SU-DHL-6 (cell line): ENCODE measurements around the gene SRD5A1.

Source experiments
- H2AFZ ChIP-seq: fragments of 200-600 bp; sonication (generic); 2 replicates; pipeline ENCODE4 v1.6.1; 2014; ENCODE audit warnings: low read depth, mild to moderate bottlenecking, moderate library complexity, mixed read lengths, antibody characterized with exemption, low read length; ENCODE audit not compliant: severe bottlenecking
- H3F3A ChIP-seq: fragments of 200-600 bp; shearing (Covaris generic); 2 replicates; pipeline ENCODE4 v1.6.0; 2016; ENCODE audit warnings: antibody characterized with exemption, mild to moderate bottlenecking; ENCODE audit not compliant: insufficient read depth
- H3K27ac ChIP-seq: fragments of 200-600 bp; sonication (generic); 2 replicates; pipeline ENCODE4 v1.5.1; 2016; ENCODE audit warnings: low read depth, mild to moderate bottlenecking, low read length, moderate library complexity, mixed read lengths
- H3K27me3 ChIP-seq: fragments of 200-600 bp; sonication (generic), shearing (Covaris generic); 2 replicates; pipeline ENCODE4 v1.6.0; 2014; ENCODE audit warnings: mild to moderate bottlenecking, low read length
- H3K36me3 ChIP-seq: fragments of 200-600 bp; sonication (generic); 2 replicates; pipeline ENCODE4 v1.6.1; 2014; ENCODE audit warnings: mild to moderate bottlenecking, low read length, mixed read lengths
- H3K4me2 ChIP-seq: fragments of 300-600, 200-600 bp; shearing (Covaris generic), sonication (generic); 2 replicates; pipeline ENCODE4 v1.6.0; 2014; ENCODE audit warnings: low read length, low read depth, mild to moderate bottlenecking; ENCODE audit not compliant: poor library complexity, severe bottlenecking
- H3K4me3 ChIP-seq: fragments of 200-600 bp; sonication (generic); 2 replicates; pipeline ENCODE4 v1.5.1; 2014; ENCODE audit warnings: antibody characterized with exemption, low read length, mild to moderate bottlenecking, mixed read lengths; ENCODE audit not compliant: insufficient read depth, poor library complexity, severe bottlenecking
- H3K79me2 ChIP-seq: fragments of 200-600 bp; sonication (generic); 2 replicates; pipeline ENCODE4 v1.6.1; 2014; ENCODE audit warnings: mild to moderate bottlenecking, low read length, moderate library complexity; ENCODE audit not compliant: insufficient read depth
- H3K9ac ChIP-seq: fragments of 200-600 bp; sonication (generic); 2 replicates; pipeline ENCODE4 v1.7.0; 2014; ENCODE audit warnings: mild to moderate bottlenecking, low read length
- H3K9me2 ChIP-seq: fragments of 200-600 bp; sonication (generic); replicated peaks from 2 replicates; pipeline ENCODE4 v1.6.1; 2014; ENCODE audit warnings: low read length; ENCODE audit not compliant: insufficient read depth
- H3K9me3 ChIP-seq: fragments of 200-600 bp; sonication (generic); 2 replicates; pipeline ENCODE4 v1.6.1; 2014; ENCODE audit warnings: low read length, mixed read lengths; ENCODE audit not compliant: insufficient read depth
- H4K20me1 ChIP-seq: fragments of 200-600 bp; sonication (generic); 2 replicates; pipeline ENCODE4 v1.6.1; 2014; ENCODE audit warnings: low read depth, mild to moderate bottlenecking, antibody characterized with exemption, low read length, moderate library complexity, mixed read lengths
- EZH2phosphoT487 ChIP-seq: fragments of 200-600 bp; sonication (generic), shearing (Covaris generic); conservative IDR thresholded peaks from 2 replicates; pipeline ENCODE4 v1.6.1; 2018; ENCODE audit warnings: mild to moderate bottlenecking, antibody characterized with exemption, low read length, moderate library complexity, mixed read lengths
- TF ChIP-seq, protein P1 (sequence below): fragments of 200-600 bp; sonication (generic); IDR thresholded peaks from one replicate; pipeline ENCODE4 v1.5.1; 2017; ENCODE audit warnings: antibody characterized with exemption, mild to moderate bottlenecking, low read length, moderate library complexity; ENCODE audit not compliant: insufficient read depth, poor library complexity, severe bottlenecking

The SRD5A1 gene

DNA sequence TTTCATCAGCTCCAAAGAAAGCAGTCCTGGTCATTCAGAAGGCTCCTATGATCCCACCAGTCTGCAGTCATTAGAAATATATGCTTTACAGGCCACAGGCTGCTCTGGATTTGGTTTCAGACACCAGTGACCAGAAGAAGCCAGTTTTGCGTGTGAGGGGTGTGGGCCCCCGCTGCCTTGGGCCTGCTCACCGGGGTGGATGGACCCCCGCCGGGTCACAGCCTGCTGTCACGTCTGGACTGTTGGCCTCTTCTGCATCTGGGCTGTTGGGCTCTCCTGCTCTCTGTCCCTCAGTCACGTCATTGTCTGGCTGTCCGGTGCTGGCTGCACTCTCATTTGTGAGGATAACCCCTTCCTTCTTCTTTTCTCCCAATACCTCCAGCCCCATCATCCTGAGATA, 33.5 kb upstream of the SRD5A1 start:
- no peaks in the 10 kb centered on the region for H3K27me3 ChIP-seq
- H3K4me2 ChIP-seq, result no peak overlapping the region
- no peaks in the 10 kb centered on the region for H3K9me2 ChIP-seq
- H4K20me1 ChIP-seq, result no peaks in the 10 kb centered on the region
- no peak overlapping the region for H2AFZ ChIP-seq
- H3K27ac ChIP-seq, result no peak overlapping the region
- H3K4me3 ChIP-seq, result no peak overlapping the region
- H3K36me3 ChIP-seq, result peaks cover 22% of the 10 kb centered on the region
- H3K9me3 ChIP-seq, result no peaks in the 10 kb centered on the region
- no peak overlapping the region for H3K9ac ChIP-seq
- H3K79me2 ChIP-seq, result no peaks in the 10 kb centered on the region
- no peaks in the 10 kb centered on the region for H3F3A ChIP-seq
- no peak for TF ChIP-seq EZH2phosphoT487
- TF ChIP-seq, protein P1, sequence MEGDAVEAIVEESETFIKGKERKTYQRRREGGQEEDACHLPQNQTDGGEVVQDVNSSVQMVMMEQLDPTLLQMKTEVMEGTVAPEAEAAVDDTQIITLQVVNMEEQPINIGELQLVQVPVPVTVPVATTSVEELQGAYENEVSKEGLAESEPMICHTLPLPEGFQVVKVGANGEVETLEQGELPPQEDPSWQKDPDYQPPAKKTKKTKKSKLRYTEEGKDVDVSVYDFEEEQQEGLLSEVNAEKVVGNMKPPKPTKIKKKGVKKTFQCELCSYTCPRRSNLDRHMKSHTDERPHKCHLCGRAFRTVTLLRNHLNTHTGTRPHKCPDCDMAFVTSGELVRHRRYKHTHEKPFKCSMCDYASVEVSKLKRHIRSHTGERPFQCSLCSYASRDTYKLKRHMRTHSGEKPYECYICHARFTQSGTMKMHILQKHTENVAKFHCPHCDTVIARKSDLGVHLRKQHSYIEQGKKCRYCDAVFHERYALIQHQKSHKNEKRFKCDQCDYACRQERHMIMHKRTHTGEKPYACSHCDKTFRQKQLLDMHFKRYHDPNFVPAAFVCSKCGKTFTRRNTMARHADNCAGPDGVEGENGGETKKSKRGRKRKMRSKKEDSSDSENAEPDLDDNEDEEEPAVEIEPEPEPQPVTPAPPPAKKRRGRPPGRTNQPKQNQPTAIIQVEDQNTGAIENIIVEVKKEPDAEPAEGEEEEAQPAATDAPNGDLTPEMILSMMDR, result no peak

- no peak for TF ChIP-seq EZH2phosphoT487
- TF ChIP-seq, protein P1, result no peak
- Histone ChIP-seq H3K9me3 (no peaks in the 10 kb centered on the region), H3F3A (no peaks in the 10 kb centered on the region), H3K79me2 (no peaks in the 10 kb centered on the region), H3K4me2 (no peak overlapping the region), H2AFZ (no peak overlapping the region), H3K27ac (no peak overlapping the region), H3K36me3 (peaks cover 22% of the 10 kb centered on the region), H3K27me3 (no peaks in the 10 kb centered on the region), H3K4me3 (no peak overlapping the region), H4K20me1 (no peaks in the 10 kb centered on the region), H3K9me2 (no peaks in the 10 kb centered on the region), H3K9ac (no peak overlapping the region)
Observed at GRCh38 chr5:6601271-6601670, 32.0 kb upstream of the SRD5A1 start.

GRCh38 chr5:6601816-6602215, 31.4 kb upstream of the SRD5A1 start:
- Histone ChIP-seq H3K9me2 (no peaks in the 10 kb centered on the region), H3K79me2 (no peaks in the 10 kb centered on the region), H3K4me2 (no peak overlapping the region), H3K27me3 (no peaks in the 10 kb centered on the region), H3K27ac (no peak overlapping the region), H2AFZ (no peak overlapping the region), H4K20me1 (no peaks in the 10 kb centered on the region), H3K9me3 (no peaks in the 10 kb centered on the region), H3K4me3 (no peak overlapping the region), H3K9ac (no peak overlapping the region), H3K36me3 (peaks cover 26% of the 10 kb centered on the region), H3F3A (no peaks in the 10 kb centered on the region)
- no peak for TF ChIP-seq EZH2phosphoT487
- TF ChIP-seq, protein P1, result no peak

DNA sequence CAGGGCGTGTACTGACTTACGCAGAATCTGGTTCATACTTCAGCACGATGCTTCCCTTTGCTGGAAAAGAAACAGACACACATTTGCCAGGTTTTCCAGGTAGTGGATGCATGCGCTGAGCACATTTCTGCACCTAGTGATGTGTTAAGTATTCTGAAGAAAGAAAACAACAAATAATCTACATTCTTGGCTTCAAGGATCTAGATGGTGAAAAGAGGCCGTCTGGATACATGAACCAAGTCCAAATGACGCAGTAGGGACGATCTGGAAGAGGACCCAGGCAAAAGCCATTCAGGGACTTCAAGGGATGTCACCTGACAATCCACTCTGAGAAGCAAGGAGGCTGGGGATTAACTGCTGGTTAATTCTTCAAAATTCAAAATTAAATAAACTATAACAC, 30.8 kb upstream of the SRD5A1 start:
- TF ChIP-seq EZH2phosphoT487, result no peak
- TF ChIP-seq, protein P1, result no peak
- no peak overlapping the region for H3K4me2 ChIP-seq
- H3K79me2 ChIP-seq, result no peaks in the 10 kb centered on the region
- no peaks in the 10 kb centered on the region for H3K9me3 ChIP-seq
- no peaks in the 10 kb centered on the region for H3K27me3 ChIP-seq
- no peak overlapping the region for H3K9ac ChIP-seq
- H4K20me1 ChIP-seq, result no peaks in the 10 kb centered on the region
- H3K36me3 ChIP-seq, result peaks cover 29% of the 10 kb centered on the region
- no peaks in the 10 kb centered on the region for H3K9me2 ChIP-seq
- no peak overlapping the region for H3K27ac ChIP-seq
- no peak overlapping the region for H2AFZ ChIP-seq
- H3K4me3 ChIP-seq, result no peak overlapping the region
- H3F3A ChIP-seq, result no peaks in the 10 kb centered on the region
